CD4-positive, CD25-positive, alpha-beta regulatory T cell (primary cell): ENCODE measurements around the gene NPBWR2. TPM values are rescaled to one million over a fixed set of nuclear protein-coding genes. Genes with fewer than 3 reads are reported as not detected.

Source experiments
- ATAC-seq, 2 donors: fragments of 150-1000 bp; cut with Tn5 transposase; one replicate each; pipeline ENCODE4 v1.10.0; 2021; ENCODE audit warnings: low read depth in 2 of 2, moderate number of reproducible peaks in 2 of 2, moderate library complexity in 1 of 2
- DNase-seq, 3 donors: peaks; one replicate each; pipeline versions ENCODE4 v3.0.0 to v3.0.0-alpha.2; 2012 to 2022; ENCODE audit warnings: mixed read lengths in 1 of 3
- H3K27ac ChIP-seq: one replicate; pipeline ENCODE4 v1.7.0; 2013; ENCODE audit warnings: mild to moderate bottlenecking, low read length; ENCODE audit not compliant: insufficient read depth, poor library complexity, severe bottlenecking
- H3K27me3 ChIP-seq: one replicate; pipeline ENCODE4 v1.7.0; 2013; ENCODE audit warnings: low read length; ENCODE audit not compliant: control insufficient read depth, insufficient read depth
- H3K36me3 ChIP-seq: one replicate; pipeline ENCODE4 v1.7.0; 2013; ENCODE audit warnings: mild to moderate bottlenecking, low read length, moderate library complexity; ENCODE audit not compliant: control insufficient read depth, insufficient read depth
- H3K4me1 ChIP-seq: 2 replicates; pipeline ENCODE4 v1.7.0; 2013; ENCODE audit warnings: mild to moderate bottlenecking, low read length; ENCODE audit not compliant: insufficient read depth, control insufficient read depth, poor library complexity, severe bottlenecking
- H3K4me3 ChIP-seq: one replicate; pipeline ENCODE4 v1.7.0; 2013; ENCODE audit warnings: low read depth, mild to moderate bottlenecking, low read length, moderate library complexity
- H3K9me3 ChIP-seq, 2 experiments: 1 replicate in 1 of 2; 2 replicates in 1 of 2; pipeline ENCODE4 v1.7.0; 2013; ENCODE audit warnings: low read length in 2 of 2, mild to moderate bottlenecking in 1 of 2, moderate library complexity in 1 of 2; ENCODE audit not compliant: control insufficient read depth in 2 of 2
- H3K27ac Mint-ChIP-seq, 3 donors: one replicate each; pipeline ENCODE4 v1.8.0; 2020 to 2022; ENCODE audit warnings: mild to moderate bottlenecking in 3 of 3, mixed read lengths in 3 of 3, moderate library complexity in 2 of 3
- H3K27me3 Mint-ChIP-seq: one replicate; pipeline ENCODE4 v1.8.0; 2022; ENCODE audit warnings: mild to moderate bottlenecking, mixed read lengths
- H3K36me3 Mint-ChIP-seq: one replicate; pipeline ENCODE4 v1.8.0; 2020; ENCODE audit warnings: mixed read lengths
- H3K4me1 Mint-ChIP-seq, 4 donors: one replicate each; pipeline ENCODE4 v1.8.0; 2020 to 2022; ENCODE audit warnings: mixed read lengths in 4 of 4, mild to moderate bottlenecking in 1 of 4
- H3K4me3 Mint-ChIP-seq, 4 donors: one replicate each; pipeline ENCODE4 v1.8.0; 2020 to 2022; ENCODE audit warnings: mild to moderate bottlenecking in 4 of 4, mixed read lengths in 4 of 4, moderate library complexity in 3 of 4
- H3K9me3 Mint-ChIP-seq, 7 donors: one replicate each; pipeline ENCODE4 v1.8.0; 2020 to 2022; ENCODE audit warnings: mixed read lengths in 7 of 7, mild to moderate bottlenecking in 3 of 7, moderate library complexity in 2 of 7
- polyA plus RNA-seq, 4 donors: library from polyadenylated mRNA; unstranded; fragments of 300-500 nt; fragmentation: Illumina TruSeq; gene quantifications; one replicate each; pipeline ENCODE4 v1.2.3, GENCODE V29; 2021
- total RNA-seq: library from RNA; stranded (reverse); gene quantifications from one replicate; pipeline ENCODE4 v1.2.3, GENCODE V29; 2022

NPBWR2 gene
- total and polyA plus RNA-seq, 5 donors from 2014 or later: not detected

GRCh38 chr20:64062276-64062595 is 45.1 kb downstream of the NPBWR2 start:
- Histone ChIP-seq H3K36me3 (no peaks in the 10 kb centered on the region), H3K27me3 (no peaks in the 10 kb centered on the region), H3K4me1 (peaks cover 55% of the 10 kb centered on the region), H3K9me3 (no peaks in the 10 kb centered on the region), H3K27ac (peak overlapping the region; percentile 51), H3K4me3 (no peak overlapping the region)
- Mint-ChIP-seq H3K4me1 (peaks cover 0 to 51% (median 23%) of the 10 kb centered on the region in 4 donors), H3K4me3 (peak overlapping the region in 3 of 4 donors; percentile 70 to 81 (median 72)), H3K36me3 (no peaks in the 10 kb centered on the region), H3K27me3 (no peaks in the 10 kb centered on the region), H3K27ac (no peak overlapping the region), H3K9me3 (no peaks in the 10 kb centered on the region)
- no peak for ATAC-seq
- no peak for DNase-seq

- Histone ChIP-seq H3K4me3 (no peak overlapping the region), H3K36me3 (no peaks in the 10 kb centered on the region), H3K9me3 (no peaks in the 10 kb centered on the region), H3K27me3 (no peaks in the 10 kb centered on the region), H3K27ac (no peak overlapping the region), H3K4me1 (peaks cover 21% of the 10 kb centered on the region)
- Mint-ChIP-seq H3K4me3 (peak overlapping the region in 1 of 4 donors; percentile 69), H3K9me3 (peaks cover 0 to 1% (median 0%) of the 10 kb centered on the region in 7 donors), H3K36me3 (no peaks in the 10 kb centered on the region), H3K4me1 (peaks cover 0 to 19% (median 7%) of the 10 kb centered on the region in 4 donors), H3K27ac (peak overlapping the region in 1 of 3 donors; percentile 46), H3K27me3 (peaks cover 1% of the 10 kb centered on the region)
- ATAC-seq (no peak), DNase-seq (no peak)
These were observed 48.8 kb downstream of the NPBWR2 start for GRCh38 chr20:64058536-64058935.

GRCh38 chr20:64057628-64058498 is 49.5 kb downstream of the NPBWR2 start:
- peak overlapping the region; percentile 41 to 69 (median 63) for H3K4me3 Mint-ChIP-seq
- H3K27ac Mint-ChIP-seq: peak overlapping the region in 2 of 3 donors; percentile 46 to 52
- DNase-seq: peak; percentile 65 to 76 (median 70)
- Histone ChIP-seq H3K4me1 (peaks cover 15% of the 10 kb centered on the region), H3K27me3 (no peaks in the 10 kb centered on the region), H3K27ac (no peak overlapping the region), H3K4me3 (no peak overlapping the region), H3K36me3 (no peaks in the 10 kb centered on the region), H3K9me3 (no peaks in the 10 kb centered on the region)
- peaks cover 0 to 2% (median 0%) of the 10 kb centered on the region in 7 donors for H3K9me3 Mint-ChIP-seq
- H3K27me3 Mint-ChIP-seq: peaks cover 8% of the 10 kb centered on the region
- ATAC-seq: peak; percentile 54 to 70
- peaks cover 0 to 22% (median 7%) of the 10 kb centered on the region in 4 donors for H3K4me1 Mint-ChIP-seq
- no peaks in the 10 kb centered on the region for H3K36me3 Mint-ChIP-seq

GRCh38 chr20:64056889-64057627 is 50.3 kb downstream of the NPBWR2 start:
- H3K4me1 Mint-ChIP-seq: peaks cover 0 to 19% (median 7%) of the 10 kb centered on the region in 4 donors
- Histone ChIP-seq H3K27me3 (no peaks in the 10 kb centered on the region), H3K27ac (no peak overlapping the region), H3K4me3 (no peak overlapping the region), H3K36me3 (no peaks in the 10 kb centered on the region), H3K9me3 (no peaks in the 10 kb centered on the region), H3K4me1 (peaks cover 9% of the 10 kb centered on the region)
- no peaks in the 10 kb centered on the region for H3K36me3 Mint-ChIP-seq
- DNase-seq (peak in 1 of 3 donors; percentile 56), ATAC-seq (peak in 1 of 2 donors; percentile 15)
- peaks cover 0 to 2% (median 0%) of the 10 kb centered on the region in 7 donors for H3K9me3 Mint-ChIP-seq
- peak overlapping the region in 3 of 4 donors; percentile 21 to 52 (median 41) for H3K4me3 Mint-ChIP-seq
- H3K27ac Mint-ChIP-seq: no peak overlapping the region
- peaks cover 11% of the 10 kb centered on the region for H3K27me3 Mint-ChIP-seq

GRCh38 chr20:64056639-64056888 is 50.8 kb downstream of the NPBWR2 start:
- H3K9me3 Mint-ChIP-seq: peaks cover 0 to 2% (median 0%) of the 10 kb centered on the region in 7 donors
- no peak overlapping the region for H3K27ac Mint-ChIP-seq
- DNase-seq (no peak), ATAC-seq (no peak)
- peaks cover 9% of the 10 kb centered on the region for H3K4me1 ChIP-seq
- H3K36me3 ChIP-seq: no peaks in the 10 kb centered on the region
- H3K4me3 Mint-ChIP-seq: no peak overlapping the region
- no peak overlapping the region for H3K27ac ChIP-seq
- peaks cover 0 to 16% (median 7%) of the 10 kb centered on the region in 4 donors for H3K4me1 Mint-ChIP-seq
- peaks cover 15% of the 10 kb centered on the region for H3K27me3 Mint-ChIP-seq
- peaks cover 2% of the 10 kb centered on the region for H3K27me3 ChIP-seq
- H3K36me3 Mint-ChIP-seq: no peaks in the 10 kb centered on the region
- no peak overlapping the region for H3K4me3 ChIP-seq
- H3K9me3 ChIP-seq: no peaks in the 10 kb centered on the region

GRCh38 chr20:64055893-64056638 is 51.3 kb downstream of the NPBWR2 start:
- Mint-ChIP-seq H3K4me3 (no peak overlapping the region), H3K27me3 (peaks cover 18% of the 10 kb centered on the region), H3K4me1 (peaks cover 0 to 16% (median 7%) of the 10 kb centered on the region in 4 donors), H3K9me3 (peaks cover 0 to 2% (median 0%) of the 10 kb centered on the region in 7 donors), H3K27ac (no peak overlapping the region), H3K36me3 (no peaks in the 10 kb centered on the region)
- Histone ChIP-seq H3K9me3 (no peaks in the 10 kb centered on the region), H3K27ac (no peak overlapping the region), H3K4me3 (no peak overlapping the region), H3K36me3 (no peaks in the 10 kb centered on the region), H3K4me1 (peaks cover 9% of the 10 kb centered on the region), H3K27me3 (peaks cover 2% of the 10 kb centered on the region)
- DNase-seq: no peak
- ATAC-seq: no peak

- Histone ChIP-seq H3K27me3 (peaks cover 2% of the 10 kb centered on the region), H3K9me3 (no peaks in the 10 kb centered on the region), H3K4me3 (no peak overlapping the region), H3K36me3 (no peaks in the 10 kb centered on the region), H3K27ac (no peak overlapping the region), H3K4me1 (peaks cover 9% of the 10 kb centered on the region)
- Mint-ChIP-seq H3K4me3 (peak overlapping the region in 2 of 4 donors; percentile 15 to 41), H3K9me3 (peaks cover 0 to 2% (median 0%) of the 10 kb centered on the region in 7 donors), H3K4me1 (peaks cover 0 to 16% (median 7%) of the 10 kb centered on the region in 4 donors), H3K27me3 (peaks cover 24% of the 10 kb centered on the region), H3K36me3 (no peaks in the 10 kb centered on the region), H3K27ac (no peak overlapping the region)
- ATAC-seq: no peak
- DNase-seq: no peak
These were observed 51.9 kb downstream of the NPBWR2 start for GRCh38 chr20:64055396-64055892.
